Colonic mucosa (tissue), 4 donors: ENCODE results near the gene OR13C8. TPM values are rescaled to one million over a fixed set of nuclear protein-coding genes. Genes with fewer than 3 reads are reported as not detected.

Experiments
- DNase-seq: peaks from one replicate; pipeline ENCODE4 v3.0.0-alpha.2; 2020
- H3K27ac ChIP-seq: fragments of 200-600 bp; one replicate; pipeline ENCODE4 v1.8.0; 2021
- H3K27me3 ChIP-seq: fragments of 200-600 bp; one replicate; pipeline ENCODE4 v1.8.0; 2021
- H3K36me3 ChIP-seq: fragments of 200-600 bp; one replicate; pipeline ENCODE4 v1.8.0; 2021
- H3K4me1 ChIP-seq: fragments of 200-600 bp; one replicate; pipeline ENCODE4 v1.8.0; 2021; ENCODE audit warnings: mild to moderate bottlenecking
- H3K4me3 ChIP-seq: fragments of 200-600 bp; one replicate; pipeline ENCODE4 v1.8.0; 2021
- H3K9ac ChIP-seq, 2 donors: one replicate each; pipeline ENCODE4 v1.7.0; 2013; ENCODE audit warnings: control low read depth in 2 of 2, low read depth in 2 of 2, low read length in 2 of 2
- H3K9me3 ChIP-seq: fragments of 200-600 bp; one replicate; pipeline ENCODE4 v1.8.0; 2021
- intact Hi-C: fragments of 100-400 bp; cut with DNase I; formaldehyde crosslinking; loops from one replicate; pipeline ENCODE4 v1.14.1; 2022
- total RNA-seq, 2 donors: library from RNA; stranded (reverse); fragmentation: NEBNext Ultra II Directional in 1 of 2; extraction: Animal tissue kit (Norgen Biotek cat#: 25700) in 1 of 2; gene quantifications; one replicate each; pipeline ENCODE4 v1.2.1, GENCODE V29; 2021
- TF ChIP-seq, protein P1 (sequence below): fragments of 200-600 bp; IDR thresholded peaks from one replicate; pipeline ENCODE4 v1.8.0; 2022; ENCODE audit warnings: antibody characterized with exemption, mild to moderate bottlenecking
- donor health status: healthy.
- donor health status: DM: no; HTN: no; CAD: no.
- donor health status: DM: no; HTN: no; CAD: no.

The OR13C8 gene
- total RNA-seq, 2 donors from 2014 or later, result not detected

DNA sequence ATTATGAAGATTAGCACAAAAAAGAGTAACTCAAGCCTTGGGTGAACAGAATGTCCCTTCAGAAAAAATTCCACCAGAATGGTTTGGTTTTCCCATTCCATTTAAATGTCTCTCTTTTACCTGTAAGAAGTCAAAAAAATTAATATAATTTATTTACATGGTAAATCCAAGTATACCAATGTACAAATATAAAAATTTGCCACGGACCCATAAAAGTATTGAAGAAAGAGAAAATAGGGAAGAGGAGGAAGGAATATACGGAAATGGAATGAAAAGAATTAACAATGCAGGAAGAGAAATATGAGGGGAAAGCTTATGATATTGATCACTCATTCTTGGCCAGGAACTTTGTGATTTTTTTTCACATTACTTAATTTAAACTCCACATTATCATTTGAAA lies 49.1 kb downstream of the OR13C8 start, which contains the start of gene OR13C9:
OR13C9 (minus strand) TSS at position 101 of the 400 bp plus-strand sequence; CDS start at position 101, 0 bp downstream.
- no peaks in the 10 kb centered on the region for H3K4me1 ChIP-seq
- no peak within 1 kb of the TSS for H3K27ac ChIP-seq
- no peaks in the 10 kb centered on the region for H3K27me3 ChIP-seq
- H3K36me3 ChIP-seq, result no peaks in the 10 kb centered on the region
- H3K9ac ChIP-seq, result no peak within 1 kb of the TSS
- no peak within 1 kb of the TSS for H3K4me3 ChIP-seq
- no peak for DNase-seq
- H3K9me3 ChIP-seq, result no peaks in the 10 kb centered on the region
- intact Hi-C loops, result no loop called here
- TF ChIP-seq, protein P1, sequence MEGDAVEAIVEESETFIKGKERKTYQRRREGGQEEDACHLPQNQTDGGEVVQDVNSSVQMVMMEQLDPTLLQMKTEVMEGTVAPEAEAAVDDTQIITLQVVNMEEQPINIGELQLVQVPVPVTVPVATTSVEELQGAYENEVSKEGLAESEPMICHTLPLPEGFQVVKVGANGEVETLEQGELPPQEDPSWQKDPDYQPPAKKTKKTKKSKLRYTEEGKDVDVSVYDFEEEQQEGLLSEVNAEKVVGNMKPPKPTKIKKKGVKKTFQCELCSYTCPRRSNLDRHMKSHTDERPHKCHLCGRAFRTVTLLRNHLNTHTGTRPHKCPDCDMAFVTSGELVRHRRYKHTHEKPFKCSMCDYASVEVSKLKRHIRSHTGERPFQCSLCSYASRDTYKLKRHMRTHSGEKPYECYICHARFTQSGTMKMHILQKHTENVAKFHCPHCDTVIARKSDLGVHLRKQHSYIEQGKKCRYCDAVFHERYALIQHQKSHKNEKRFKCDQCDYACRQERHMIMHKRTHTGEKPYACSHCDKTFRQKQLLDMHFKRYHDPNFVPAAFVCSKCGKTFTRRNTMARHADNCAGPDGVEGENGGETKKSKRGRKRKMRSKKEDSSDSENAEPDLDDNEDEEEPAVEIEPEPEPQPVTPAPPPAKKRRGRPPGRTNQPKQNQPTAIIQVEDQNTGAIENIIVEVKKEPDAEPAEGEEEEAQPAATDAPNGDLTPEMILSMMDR, result no peak

Other genes starting within 250 kb of the OR13C8 start
- not detected for gene OR13F1, start 64.9 kb upstream of the OR13C8 start, total RNA-seq
- not detected for gene OR13C4, start 42.0 kb upstream of the OR13C8 start, total RNA-seq
- not detected for gene OR13C3, start 32.3 kb upstream of the OR13C8 start, total RNA-seq
- not detected for gene OR13C5, start 30.2 kb downstream of the OR13C8 start, total RNA-seq
- not detected for gene OR13C2, start 36.5 kb downstream of the OR13C8 start, total RNA-seq
- not detected for gene OR13C9, start 49.0 kb downstream of the OR13C8 start, total RNA-seq
- not detected for gene OR13D1, start 125.3 kb downstream of the OR13C8 start, total RNA-seq
- 10 to 100 TPM; 25.4 to 49.6 TPM for gene NIPSNAP3A, start 178.5 kb downstream of the OR13C8 start, total RNA-seq
- gene NIPSNAP3B, start 195.0 kb downstream of the OR13C8 start, total RNA-seq, result 1 to 10 TPM in 1 of 2 donors, under 1 TPM in 1; 0.69 to 1.0 TPM